Thyroid gland (tissue), 4 donors: ENCODE results near the gene LARGE1. TPM values are rescaled to one million over a fixed set of nuclear protein-coding genes. Genes with fewer than 3 reads are reported as not detected.

Source experiments
- DNase-seq, 2 donors: peaks; one replicate each; pipeline ENCODE4 v3.0.0-alpha.2; 2019
- H3K27ac ChIP-seq, 3 donors: fragments of 200-600 bp; sonication (generic); 1 replicate in 2 of 3; 2 replicates in 1 of 3; pipeline ENCODE4 v1.5.1; 2016 to 2019; ENCODE audit warnings: mild to moderate bottlenecking in 1 of 3, moderate library complexity in 1 of 3
- H3K27me3 ChIP-seq: fragments of 200-600 bp; sonication (generic); one replicate; pipeline ENCODE4 v1.5.1; 2019
- H3K36me3 ChIP-seq, 2 donors: fragments of 200-600 bp; sonication (generic); one replicate each; pipeline ENCODE4 v1.5.1; 2016 to 2019
- H3K4me1 ChIP-seq, 2 donors: fragments of 200-600 bp; sonication (generic); one replicate each; pipeline ENCODE4 v1.5.1; 2017 to 2019
- H3K4me3 ChIP-seq, 3 donors: fragments of 200-600 bp; sonication (generic); replicated peaks in 1 of 3; 1 replicate in 2 of 3; 2 replicates in 1 of 3; pipeline ENCODE4 v1.5.1; 2016; ENCODE audit warnings: mild to moderate bottlenecking in 1 of 3
- H3K9me3 ChIP-seq: fragments of 200-600 bp; sonication (generic); one replicate; pipeline ENCODE4 v1.5.1; 2017
- POLR2A ChIP-seq, 2 donors: fragments of 450-650 bp; IDR thresholded peaks; one replicate each; pipeline ENCODE4 v1.6.1; 2017; ENCODE audit warnings: antibody characterized with exemption in 2 of 2, mild to moderate bottlenecking in 2 of 2, moderate library complexity in 1 of 2
- WGBS, 2 donors: methylation state at CpG; one replicate each; pipeline ENCODE4 v1.1.5; 2017; 5-methylcytosine and 5-hydroxymethylcytosine counted together
- intact Hi-C: fragments of 100-400 bp; cut with DNase I; formaldehyde crosslinking; loops from one replicate; pipeline ENCODE4 v1.15.1; 2023
- total RNA-seq, 4 donors: library from RNA; depleted of rRNA; stranded (reverse); fragments of >200 nt; gene quantifications; one replicate each; pipeline ENCODE4 v1.2.3, GENCODE V29; 2016
- TF ChIP-seq, protein P1 (sequence below), 6 experiments: fragments of 200-600 bp in 3 of 6; fragments of 450-650 bp in 3 of 6; sonication (generic) in 3 of 6; IDR thresholded peaks; one replicate each; pipeline ENCODE4 v1.5.1; 2016 to 2019; ENCODE audit warnings: antibody characterized with exemption in 6 of 6, mild to moderate bottlenecking in 2 of 6, inconsistent platforms in 1 of 6, moderate library complexity in 1 of 6

Gene LARGE1
- total RNA-seq, 4 donors from 2014 or later, result 13.6 to 16.3 (median 15.1) TPM

DNA sequence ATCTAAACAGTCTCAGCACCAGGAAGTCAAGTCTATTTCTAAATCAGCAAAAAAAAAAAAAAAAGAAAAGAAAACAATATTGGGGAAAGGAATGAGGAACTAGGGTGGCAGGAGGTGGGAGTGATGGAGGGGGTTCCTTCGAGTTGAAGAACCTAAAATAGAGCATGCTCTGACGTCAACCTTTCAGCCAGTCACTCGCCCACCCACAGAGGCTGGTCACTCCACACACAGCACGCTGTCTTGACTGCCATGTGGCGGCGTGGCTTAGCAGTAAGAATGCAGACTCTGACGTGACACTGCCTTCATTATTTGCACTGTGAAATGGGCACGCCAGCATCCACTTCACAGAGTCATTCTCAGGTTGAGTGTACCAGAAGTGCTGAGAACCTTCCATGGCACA lies 48.3 kb downstream of the LARGE1 start:
- H3K27ac ChIP-seq, result no peak overlapping the region
- DNase-seq, result no peak
- H3K27me3 ChIP-seq, result no peaks in the 10 kb centered on the region
- intact Hi-C loops, result no loop called here
- no peaks in the 10 kb centered on the region for H3K4me1 ChIP-seq
- no peaks in the 10 kb centered on the region for H3K9me3 ChIP-seq
- WGBS, 2 donors, result 84% methylated on average over 8 of the region's 8 CpGs
- H3K36me3 ChIP-seq, result no peaks in the 10 kb centered on the region
- no peak for TF ChIP-seq POLR2A (IDR thresholded peaks at IDR 0.05)
- TF ChIP-seq, protein P1, sequence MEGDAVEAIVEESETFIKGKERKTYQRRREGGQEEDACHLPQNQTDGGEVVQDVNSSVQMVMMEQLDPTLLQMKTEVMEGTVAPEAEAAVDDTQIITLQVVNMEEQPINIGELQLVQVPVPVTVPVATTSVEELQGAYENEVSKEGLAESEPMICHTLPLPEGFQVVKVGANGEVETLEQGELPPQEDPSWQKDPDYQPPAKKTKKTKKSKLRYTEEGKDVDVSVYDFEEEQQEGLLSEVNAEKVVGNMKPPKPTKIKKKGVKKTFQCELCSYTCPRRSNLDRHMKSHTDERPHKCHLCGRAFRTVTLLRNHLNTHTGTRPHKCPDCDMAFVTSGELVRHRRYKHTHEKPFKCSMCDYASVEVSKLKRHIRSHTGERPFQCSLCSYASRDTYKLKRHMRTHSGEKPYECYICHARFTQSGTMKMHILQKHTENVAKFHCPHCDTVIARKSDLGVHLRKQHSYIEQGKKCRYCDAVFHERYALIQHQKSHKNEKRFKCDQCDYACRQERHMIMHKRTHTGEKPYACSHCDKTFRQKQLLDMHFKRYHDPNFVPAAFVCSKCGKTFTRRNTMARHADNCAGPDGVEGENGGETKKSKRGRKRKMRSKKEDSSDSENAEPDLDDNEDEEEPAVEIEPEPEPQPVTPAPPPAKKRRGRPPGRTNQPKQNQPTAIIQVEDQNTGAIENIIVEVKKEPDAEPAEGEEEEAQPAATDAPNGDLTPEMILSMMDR (IDR thresholded peaks at IDR 0.05), result no peak
- no peak overlapping the region for H3K4me3 ChIP-seq

DNA sequence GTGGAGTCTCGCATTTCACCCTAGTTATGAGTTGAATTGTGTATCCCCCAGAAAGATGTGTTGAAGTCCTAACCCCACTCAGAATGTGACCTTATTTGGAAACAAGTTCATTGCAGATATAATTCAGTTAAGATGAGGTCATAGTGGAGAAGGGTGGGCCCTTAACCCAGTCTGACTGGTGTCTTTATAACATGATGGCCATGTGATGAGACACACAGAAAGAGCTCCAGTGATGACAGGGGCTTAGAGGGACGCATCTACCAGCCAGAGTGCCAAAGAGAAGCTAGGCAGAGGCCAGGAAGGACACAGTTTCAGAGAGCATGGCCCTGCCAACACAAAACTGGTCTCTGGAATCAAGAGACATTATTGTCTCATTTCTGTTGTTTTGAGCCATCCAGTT lies 50.3 kb downstream of the LARGE1 start:
- Histone ChIP-seq H3K27me3 (no peaks in the 10 kb centered on the region), H3K36me3 (no peaks in the 10 kb centered on the region), H3K27ac (no peak overlapping the region), H3K9me3 (no peaks in the 10 kb centered on the region), H3K4me3 (no peak overlapping the region), H3K4me1 (no peaks in the 10 kb centered on the region)
- TF ChIP-seq, protein P1 (IDR thresholded peaks at IDR 0.05), result no peak
- no peak for TF ChIP-seq POLR2A (IDR thresholded peaks at IDR 0.05)
- intact Hi-C loops, result no loop called here
- 86 to 94% methylated on average over 2 of the region's 2 CpGs for WGBS, 2 donors
- DNase-seq, result no peak

DNA sequence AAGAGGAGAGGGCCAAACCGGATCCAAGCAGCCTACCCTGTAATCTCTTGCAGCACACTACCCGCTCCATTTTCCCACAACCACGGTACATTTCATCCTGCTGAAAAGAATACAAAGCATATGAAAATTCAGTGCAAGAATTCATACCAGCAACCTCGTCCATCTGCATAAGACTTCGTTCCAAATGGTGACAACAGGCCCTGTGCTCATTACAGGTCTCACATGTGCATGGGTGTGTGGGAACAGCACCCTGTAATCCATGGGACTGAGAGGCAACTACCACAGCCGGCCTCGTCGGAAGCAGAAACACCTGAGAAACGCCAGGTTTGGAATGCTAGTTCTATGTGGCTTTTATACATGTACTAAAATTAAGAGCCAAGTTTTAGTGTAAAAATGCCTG lies 52.3 kb downstream of the LARGE1 start:
- DNase-seq, result no peak
- Histone ChIP-seq H3K4me3 (no peak overlapping the region), H3K27me3 (no peaks in the 10 kb centered on the region), H3K4me1 (no peaks in the 10 kb centered on the region), H3K36me3 (no peaks in the 10 kb centered on the region), H3K9me3 (no peaks in the 10 kb centered on the region), H3K27ac (no peak overlapping the region)
- 93 to 95% methylated on average over 9 of the region's 9 CpGs for WGBS, 2 donors
- intact Hi-C loops, result no loop called here
- TF ChIP-seq, protein P1 (IDR thresholded peaks at IDR 0.05), result no peak
- no peak for TF ChIP-seq POLR2A (IDR thresholded peaks at IDR 0.05)

DNA sequence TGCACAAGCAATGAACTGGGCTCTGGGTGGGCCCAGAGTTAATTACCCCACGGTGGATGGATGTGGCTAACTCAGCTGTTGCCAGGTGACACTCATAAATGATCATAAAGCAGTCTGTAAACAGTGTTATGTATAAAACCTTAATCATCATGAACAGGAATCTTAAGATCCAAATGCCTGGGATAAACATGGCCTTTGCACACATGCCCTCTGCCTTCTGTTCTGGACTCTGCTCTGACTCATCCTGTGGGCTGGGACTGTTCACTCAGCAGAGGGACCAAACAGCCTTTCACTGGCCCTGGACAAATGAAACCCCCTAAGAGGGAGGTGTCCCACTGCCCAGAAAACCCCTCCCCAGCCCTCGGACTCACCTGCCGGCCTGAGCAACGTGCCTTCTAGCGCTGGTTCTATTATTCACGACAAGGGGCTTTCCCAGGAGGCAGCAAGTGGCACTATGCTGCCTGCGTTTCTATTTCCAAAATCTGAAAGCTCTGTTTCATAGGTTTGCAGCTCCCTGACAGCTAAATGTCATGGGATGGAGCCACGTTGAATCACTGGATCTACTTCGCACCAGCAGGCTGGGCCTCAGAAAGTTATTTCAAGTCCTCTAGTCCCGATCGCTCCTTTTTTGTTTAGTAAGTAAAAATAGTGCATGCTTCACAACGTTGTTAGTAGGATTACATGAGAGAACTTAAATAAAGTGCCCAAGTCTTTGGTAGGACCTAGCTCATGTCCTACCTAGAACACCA lies 53.0 kb downstream of the LARGE1 start:
- TF ChIP-seq POLR2A (IDR thresholded peaks at IDR 0.05), result no peak
- TF ChIP-seq, protein P1 (IDR thresholded peaks at IDR 0.05), result no peak
- H3K4me1 ChIP-seq, result no peaks in the 10 kb centered on the region
- H3K27ac ChIP-seq, result no peak overlapping the region
- 85 to 90% methylated on average over 12 of the region's 12 CpGs for WGBS, 2 donors
- H3K9me3 ChIP-seq, result no peaks in the 10 kb centered on the region
- no peak for DNase-seq
- intact Hi-C loops, result no loop called here
- H3K27me3 ChIP-seq, result no peaks in the 10 kb centered on the region
- no peaks in the 10 kb centered on the region for H3K36me3 ChIP-seq
- H3K4me3 ChIP-seq, result no peak overlapping the region

DNA sequence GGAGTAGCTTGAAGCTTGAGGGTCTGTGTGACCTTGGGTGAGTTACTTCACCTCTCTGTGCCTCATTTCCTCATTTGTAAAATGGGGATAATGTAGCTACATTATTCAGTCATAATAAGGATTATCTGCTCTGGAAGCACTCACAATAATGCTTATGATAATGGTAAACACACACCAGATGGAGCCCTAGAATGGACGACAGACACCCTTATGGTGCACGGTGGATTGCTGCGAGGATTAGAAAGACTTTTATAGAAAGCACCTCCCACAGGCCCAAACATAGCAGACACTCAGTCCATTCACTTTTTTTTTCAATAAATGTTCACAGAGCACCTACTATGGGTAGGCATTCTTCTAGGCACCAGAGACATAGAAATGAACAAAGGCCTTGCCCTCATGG lies 53.8 kb downstream of the LARGE1 start:
- H3K27ac ChIP-seq, result no peak overlapping the region
- H3K36me3 ChIP-seq, result no peaks in the 10 kb centered on the region
- TF ChIP-seq POLR2A (IDR thresholded peaks at IDR 0.05), result no peak
- TF ChIP-seq, protein P1 (IDR thresholded peaks at IDR 0.05), result no peak
- intact Hi-C loops, result no loop called here
- no peak for DNase-seq
- 94 to 96% methylated on average over 3 of the region's 3 CpGs for WGBS, 2 donors
- no peaks in the 10 kb centered on the region for H3K4me1 ChIP-seq
- H3K9me3 ChIP-seq, result no peaks in the 10 kb centered on the region
- H3K4me3 ChIP-seq, result no peak overlapping the region
- no peaks in the 10 kb centered on the region for H3K27me3 ChIP-seq
